Fibroblast of lung (primary cell): Measurements from ENCODE around the gene SLC38A3.

ENCODE experiments used
- CTCF ChIP-seq, 2 donors: IDR thresholded peaks in 1 of 2; conservative IDR thresholded peaks in 1 of 2; 1 replicate in 1 of 2; 2 replicates in 1 of 2; pipeline ENCODE4 v1.5.1; 2011 to 2012; ENCODE audit warnings: low read length in 2 of 2, control low read depth in 1 of 2, inconsistent platforms in 1 of 2, low read depth in 1 of 2, mild to moderate bottlenecking in 1 of 2
- EZH2 ChIP-seq: IDR thresholded peaks from 2 replicates; pipeline ENCODE4 v1.5.1; 2012; ENCODE audit warnings: low read length, control low read depth, mild to moderate bottlenecking; ENCODE audit errors: missing control alignments

GRCh38 chr3:50265571-50265970 is 60.5 kb downstream of the SLC38A3 start:
- TF ChIP-seq EZH2, result no peak
- no peak for TF ChIP-seq CTCF (conservative IDR thresholded peaks at IDR 0.05 in 1 of 2, IDR thresholded peaks at IDR 0.05 in 1 of 2; ENCODE audit: low read depth in 1 of 2, low read length in 2 of 2)
